Glutamatergic neuron (in vitro differentiated cells): ENCODE measurements around the gene SLC9A1. TPM values are rescaled to one million over a fixed set of nuclear protein-coding genes. Genes with fewer than 3 reads are reported as not detected.

Experiments
- DNase-seq: peaks from one replicate; pipeline ENCODE4 v3.0.0; 2022
- H3K27ac Mint-ChIP-seq: one replicate; pipeline ENCODE4 v1.8.0; 2020; ENCODE audit warnings: mild to moderate bottlenecking, mixed read lengths, inconsistent platforms; ENCODE audit not compliant: unreplicated experiment
- H3K27me3 Mint-ChIP-seq: one replicate; pipeline ENCODE4 v1.8.0; 2020; ENCODE audit warnings: mild to moderate bottlenecking, moderate library complexity, mixed read lengths, inconsistent platforms; ENCODE audit not compliant: unreplicated experiment
- H3K36me3 Mint-ChIP-seq: one replicate; pipeline ENCODE4 v1.8.0; 2020; ENCODE audit warnings: mild to moderate bottlenecking, mixed read lengths, inconsistent platforms; ENCODE audit not compliant: unreplicated experiment
- H3K4me1 Mint-ChIP-seq: one replicate; pipeline ENCODE4 v1.8.0; 2020; ENCODE audit warnings: mild to moderate bottlenecking, low read depth, mixed read lengths, inconsistent platforms; ENCODE audit not compliant: unreplicated experiment
- H3K4me3 Mint-ChIP-seq: one replicate; pipeline ENCODE4 v1.8.0; 2020; ENCODE audit warnings: mild to moderate bottlenecking, mixed read lengths, inconsistent platforms; ENCODE audit not compliant: unreplicated experiment
- H3K9me3 Mint-ChIP-seq: one replicate; pipeline ENCODE4 v1.8.0; 2020; ENCODE audit warnings: mild to moderate bottlenecking, moderate library complexity, mixed read lengths, inconsistent platforms; ENCODE audit not compliant: unreplicated experiment
- total RNA-seq: library from RNA; stranded (reverse); fragmentation: NEBNext Ultra II Directional; extraction: Animal tissue kit (Norgen Biotek cat#: 25700); gene quantifications from one replicate; pipeline ENCODE4 v1.2.1, GENCODE V29; 2021; ENCODE audit not compliant: unreplicated experiment
- TF ChIP-seq, protein P1 (sequence below): fragments of 200-600 bp; sonication (generic); IDR thresholded peaks from one replicate; pipeline ENCODE4 v1.5.0; 2021; ENCODE audit not compliant: partially characterized antibody, unreplicated experiment

SLC9A1 gene
- total RNA-seq, 1 donor from 2014 or later: 16.7 TPM

DNA sequence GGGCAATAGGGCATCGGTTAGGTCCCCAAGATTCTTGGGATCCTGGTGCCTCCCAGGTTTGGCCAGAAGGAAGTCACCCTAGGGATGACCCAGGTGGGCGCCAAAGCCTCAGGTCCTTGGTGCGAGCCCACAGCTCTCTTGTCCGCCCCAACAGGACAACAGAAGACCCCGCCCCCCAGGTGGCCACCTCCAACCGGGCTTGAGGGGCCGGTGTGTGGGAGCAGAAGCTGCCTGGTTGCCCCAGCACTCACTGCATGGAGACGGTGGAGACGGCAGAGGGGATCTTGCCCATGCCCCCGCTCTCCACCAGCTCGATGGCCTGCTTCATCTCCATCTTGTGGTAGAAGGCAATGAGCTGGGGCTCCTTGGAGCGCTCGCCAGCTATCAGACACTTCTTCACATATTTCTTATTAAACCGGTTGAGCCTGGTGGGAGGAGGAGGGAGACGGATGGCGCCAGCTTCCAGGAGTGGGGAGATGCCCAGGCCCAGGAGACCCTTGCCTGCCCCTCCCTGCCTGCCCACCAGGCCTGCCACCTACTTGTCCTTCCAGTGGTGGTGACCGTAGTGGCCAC is 52.7 kb downstream of the SLC9A1 start:
- Mint-ChIP-seq H3K27ac (peak overlapping the region; percentile 96), H3K4me1 (peaks cover 35% of the 10 kb centered on the region), H3K9me3 (peaks cover 17% of the 10 kb centered on the region), H3K4me3 (no peak overlapping the region), H3K27me3 (peaks cover 21% of the 10 kb centered on the region), H3K36me3 (no peaks in the 10 kb centered on the region)
- DNase-seq: no peak
- TF ChIP-seq, protein P1, sequence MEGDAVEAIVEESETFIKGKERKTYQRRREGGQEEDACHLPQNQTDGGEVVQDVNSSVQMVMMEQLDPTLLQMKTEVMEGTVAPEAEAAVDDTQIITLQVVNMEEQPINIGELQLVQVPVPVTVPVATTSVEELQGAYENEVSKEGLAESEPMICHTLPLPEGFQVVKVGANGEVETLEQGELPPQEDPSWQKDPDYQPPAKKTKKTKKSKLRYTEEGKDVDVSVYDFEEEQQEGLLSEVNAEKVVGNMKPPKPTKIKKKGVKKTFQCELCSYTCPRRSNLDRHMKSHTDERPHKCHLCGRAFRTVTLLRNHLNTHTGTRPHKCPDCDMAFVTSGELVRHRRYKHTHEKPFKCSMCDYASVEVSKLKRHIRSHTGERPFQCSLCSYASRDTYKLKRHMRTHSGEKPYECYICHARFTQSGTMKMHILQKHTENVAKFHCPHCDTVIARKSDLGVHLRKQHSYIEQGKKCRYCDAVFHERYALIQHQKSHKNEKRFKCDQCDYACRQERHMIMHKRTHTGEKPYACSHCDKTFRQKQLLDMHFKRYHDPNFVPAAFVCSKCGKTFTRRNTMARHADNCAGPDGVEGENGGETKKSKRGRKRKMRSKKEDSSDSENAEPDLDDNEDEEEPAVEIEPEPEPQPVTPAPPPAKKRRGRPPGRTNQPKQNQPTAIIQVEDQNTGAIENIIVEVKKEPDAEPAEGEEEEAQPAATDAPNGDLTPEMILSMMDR: no peak

GRCh38 chr1:27101696-27102095 is 53.2 kb downstream of the SLC9A1 start:
- Mint-ChIP-seq H3K27me3 (peaks cover 21% of the 10 kb centered on the region), H3K9me3 (peaks cover 15% of the 10 kb centered on the region), H3K27ac (peak overlapping the region; percentile 96), H3K36me3 (no peaks in the 10 kb centered on the region), H3K4me1 (peaks cover 35% of the 10 kb centered on the region), H3K4me3 (peak overlapping the region; percentile 71)
- TF ChIP-seq, protein P1: no peak
- DNase-seq: peak; percentile 71

- Mint-ChIP-seq H3K36me3 (no peaks in the 10 kb centered on the region), H3K4me3 (peak overlapping the region; percentile 71), H3K27ac (peak overlapping the region; percentile 96), H3K27me3 (peaks cover 19% of the 10 kb centered on the region), H3K4me1 (peaks cover 35% of the 10 kb centered on the region), H3K9me3 (peaks cover 15% of the 10 kb centered on the region)
- no peak for DNase-seq
- TF ChIP-seq, protein P1: no peak
These were observed 53.9 kb downstream of the SLC9A1 start for GRCh38 chr1:27101054-27101491.

GRCh38 chr1:27100335-27101053 is 54.4 kb downstream of the SLC9A1 start:
- Mint-ChIP-seq H3K4me1 (peaks cover 35% of the 10 kb centered on the region), H3K9me3 (peaks cover 15% of the 10 kb centered on the region), H3K27ac (peak overlapping the region; percentile 96), H3K27me3 (peaks cover 19% of the 10 kb centered on the region), H3K36me3 (no peaks in the 10 kb centered on the region), H3K4me3 (no peak overlapping the region)
- TF ChIP-seq, protein P1: no peak
- DNase-seq: peak; percentile 44

- TF ChIP-seq, protein P1: no peak
- Mint-ChIP-seq H3K27ac (peak overlapping the region; percentile 99), H3K27me3 (peaks cover 19% of the 10 kb centered on the region), H3K4me3 (peak overlapping the region; percentile 85), H3K4me1 (peaks cover 35% of the 10 kb centered on the region), H3K36me3 (no peaks in the 10 kb centered on the region), H3K9me3 (peaks cover 15% of the 10 kb centered on the region)
- DNase-seq: peak; percentile 77
These were observed 55.2 kb downstream of the SLC9A1 start for GRCh38 chr1:27099587-27100334.
